ENCODE data around the gene SLC8A3.

Gene SLC8A3

GRCh38 chr14:70059545-70059944 lies 129.2 kb downstream of the SLC8A3 start:
- no peak overlapping the region for H2AFZ ChIP-seq (ENCODE audit: low read length)
- no peak overlapping the region for H3K4me2 ChIP-seq (ENCODE audit: low read length)
- H3K27me3 ChIP-seq (ENCODE audit: insufficient read depth, low read length) = no peaks in the 10 kb centered on the region
- no peaks in the 10 kb centered on the region for H3F3A ChIP-seq (ENCODE audit: insufficient read depth, low read length)
- H3K36me3 ChIP-seq (ENCODE audit: insufficient read depth, low read length) = no peaks in the 10 kb centered on the region
- H3K27ac ChIP-seq (ENCODE audit: low read depth, low read length, poor library complexity, severe bottlenecking) = no peak overlapping the region
- no peaks in the 10 kb centered on the region for H3K4me1 ChIP-seq (ENCODE audit: insufficient read depth, low read length, severe bottlenecking)
- no peaks in the 10 kb centered on the region for H3K79me2 ChIP-seq (ENCODE audit: insufficient read depth, low read length)
- H3K9ac ChIP-seq (ENCODE audit: low read length) = no peak overlapping the region
- no peaks in the 10 kb centered on the region for H4K20me1 ChIP-seq (ENCODE audit: insufficient read depth, low read length)
- H3K4me3 ChIP-seq (ENCODE audit: low read depth, low read length, poor library complexity, severe bottlenecking) = no peak overlapping the region
- H3K9me2 ChIP-seq (ENCODE audit: low read depth, low read length) = no peaks in the 10 kb centered on the region
- TF ChIP-seq EZH2 (IDR thresholded peaks at IDR 0.05; ENCODE audit: borderline replicate concordance, low read length) = no peak
- TF ChIP-seq, protein P1, sequence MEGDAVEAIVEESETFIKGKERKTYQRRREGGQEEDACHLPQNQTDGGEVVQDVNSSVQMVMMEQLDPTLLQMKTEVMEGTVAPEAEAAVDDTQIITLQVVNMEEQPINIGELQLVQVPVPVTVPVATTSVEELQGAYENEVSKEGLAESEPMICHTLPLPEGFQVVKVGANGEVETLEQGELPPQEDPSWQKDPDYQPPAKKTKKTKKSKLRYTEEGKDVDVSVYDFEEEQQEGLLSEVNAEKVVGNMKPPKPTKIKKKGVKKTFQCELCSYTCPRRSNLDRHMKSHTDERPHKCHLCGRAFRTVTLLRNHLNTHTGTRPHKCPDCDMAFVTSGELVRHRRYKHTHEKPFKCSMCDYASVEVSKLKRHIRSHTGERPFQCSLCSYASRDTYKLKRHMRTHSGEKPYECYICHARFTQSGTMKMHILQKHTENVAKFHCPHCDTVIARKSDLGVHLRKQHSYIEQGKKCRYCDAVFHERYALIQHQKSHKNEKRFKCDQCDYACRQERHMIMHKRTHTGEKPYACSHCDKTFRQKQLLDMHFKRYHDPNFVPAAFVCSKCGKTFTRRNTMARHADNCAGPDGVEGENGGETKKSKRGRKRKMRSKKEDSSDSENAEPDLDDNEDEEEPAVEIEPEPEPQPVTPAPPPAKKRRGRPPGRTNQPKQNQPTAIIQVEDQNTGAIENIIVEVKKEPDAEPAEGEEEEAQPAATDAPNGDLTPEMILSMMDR (IDR thresholded peaks at IDR 0.05; ENCODE audit: low read length) = no peak
- no peaks in the 10 kb centered on the region for H3K9me3 ChIP-seq (ENCODE audit: low read length)

GRCh38 chr14:70057519-70058136 lies 131.1 kb downstream of the SLC8A3 start:
- H3K79me2 ChIP-seq (ENCODE audit: insufficient read depth, low read length) = no peaks in the 10 kb centered on the region
- H3K9ac ChIP-seq (ENCODE audit: low read length) = no peak overlapping the region
- no peaks in the 10 kb centered on the region for H3K9me3 ChIP-seq (ENCODE audit: low read length)
- TF ChIP-seq, protein P1 (IDR thresholded peaks at IDR 0.05; ENCODE audit: low read length) = no peak
- TF ChIP-seq EZH2 (IDR thresholded peaks at IDR 0.05; ENCODE audit: borderline replicate concordance, low read length) = no peak
- no peak overlapping the region for H3K4me3 ChIP-seq (ENCODE audit: low read depth, low read length, poor library complexity, severe bottlenecking)
- H3F3A ChIP-seq (ENCODE audit: insufficient read depth, low read length) = no peaks in the 10 kb centered on the region
- H3K27me3 ChIP-seq (ENCODE audit: insufficient read depth, low read length) = no peaks in the 10 kb centered on the region
- H3K4me2 ChIP-seq (ENCODE audit: low read length) = no peak overlapping the region
- no peaks in the 10 kb centered on the region for H3K36me3 ChIP-seq (ENCODE audit: insufficient read depth, low read length)
- no peaks in the 10 kb centered on the region for H3K9me2 ChIP-seq (ENCODE audit: low read depth, low read length)
- H3K4me1 ChIP-seq (ENCODE audit: insufficient read depth, low read length, severe bottlenecking) = no peaks in the 10 kb centered on the region
- H4K20me1 ChIP-seq (ENCODE audit: insufficient read depth, low read length) = no peaks in the 10 kb centered on the region
- H2AFZ ChIP-seq (ENCODE audit: low read length) = no peak overlapping the region
- H3K27ac ChIP-seq (ENCODE audit: low read depth, low read length, poor library complexity, severe bottlenecking) = no peak overlapping the region

DNA sequence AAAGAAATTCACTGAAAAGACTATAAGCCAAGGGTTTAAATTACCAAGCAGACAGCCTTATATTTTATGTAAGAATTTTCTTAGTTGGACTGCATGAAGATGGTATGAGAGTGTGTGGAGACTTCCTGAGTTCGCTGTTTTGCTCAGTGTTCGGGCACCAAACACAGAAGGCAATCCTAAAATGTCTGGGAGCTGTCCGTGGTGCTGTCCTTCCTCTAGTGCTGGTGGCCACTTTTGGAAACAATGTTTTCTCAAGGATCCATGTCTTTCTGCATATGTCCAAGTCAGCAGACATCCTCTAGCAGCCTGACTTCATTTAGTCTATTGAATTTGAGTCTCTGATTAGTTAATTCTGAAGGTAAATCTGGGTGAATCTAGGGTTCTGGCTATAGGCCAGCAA lies 135.8 kb downstream of the SLC8A3 start:
- H3K4me1 ChIP-seq (ENCODE audit: insufficient read depth, low read length, severe bottlenecking) = no peaks in the 10 kb centered on the region
- no peak overlapping the region for H3K27ac ChIP-seq (ENCODE audit: low read depth, low read length, poor library complexity, severe bottlenecking)
- no peak overlapping the region for H2AFZ ChIP-seq (ENCODE audit: low read length)
- H3K9me3 ChIP-seq (ENCODE audit: low read length) = no peaks in the 10 kb centered on the region
- no peak for TF ChIP-seq EZH2 (IDR thresholded peaks at IDR 0.05; ENCODE audit: borderline replicate concordance, low read length)
- TF ChIP-seq, protein P1 (IDR thresholded peaks at IDR 0.05; ENCODE audit: low read length) = no peak
- H3K9me2 ChIP-seq (ENCODE audit: low read depth, low read length) = no peaks in the 10 kb centered on the region
- no peak overlapping the region for H3K4me2 ChIP-seq (ENCODE audit: low read length)
- no peak overlapping the region for H3K9ac ChIP-seq (ENCODE audit: low read length)
- H3K79me2 ChIP-seq (ENCODE audit: insufficient read depth, low read length) = no peaks in the 10 kb centered on the region
- no peaks in the 10 kb centered on the region for H3K36me3 ChIP-seq (ENCODE audit: insufficient read depth, low read length)
- H3K4me3 ChIP-seq (ENCODE audit: low read depth, low read length, poor library complexity, severe bottlenecking) = no peak overlapping the region
- no peaks in the 10 kb centered on the region for H3F3A ChIP-seq (ENCODE audit: insufficient read depth, low read length)
- H3K27me3 ChIP-seq (ENCODE audit: insufficient read depth, low read length) = no peaks in the 10 kb centered on the region
- no peaks in the 10 kb centered on the region for H4K20me1 ChIP-seq (ENCODE audit: insufficient read depth, low read length)
